ENCODE data around the gene ZNF12.

ZNF12 gene

GRCh38 chr7:6646465-6646864 is 60.3 kb downstream of the ZNF12 start:
- no peak for DNase-seq

GRCh38 chr7:6644728-6645127 is 62.0 kb downstream of the ZNF12 start:
- DNase-seq, result no peak

GRCh38 chr7:6643915-6644625 is 62.7 kb downstream of the ZNF12 start:
- DNase-seq, result no peak

GRCh38 chr7:6642861-6643640 is 63.7 kb downstream of the ZNF12 start:
- no peak for DNase-seq

- no peak for DNase-seq
Measured at GRCh38 chr7:6642239-6642839, 64.4 kb downstream of the ZNF12 start.

- DNase-seq, result no peak
Measured at GRCh38 chr7:6641305-6642035, 65.3 kb downstream of the ZNF12 start.

- DNase-seq, result no peak
Measured at GRCh38 chr7:6640246-6640721, 66.5 kb downstream of the ZNF12 start.

GRCh38 chr7:6639627-6640026 is 67.1 kb downstream of the ZNF12 start:
- DNase-seq, result no peak

GRCh38 chr7:6639032-6639431 is 67.7 kb downstream of the ZNF12 start:
- no peak for DNase-seq

All from activated CD4-positive, CD25-positive, alpha-beta regulatory T cell (primary cell).